ENCODE results near the gene SLCO2B1.

Gene SLCO2B1

DNA sequence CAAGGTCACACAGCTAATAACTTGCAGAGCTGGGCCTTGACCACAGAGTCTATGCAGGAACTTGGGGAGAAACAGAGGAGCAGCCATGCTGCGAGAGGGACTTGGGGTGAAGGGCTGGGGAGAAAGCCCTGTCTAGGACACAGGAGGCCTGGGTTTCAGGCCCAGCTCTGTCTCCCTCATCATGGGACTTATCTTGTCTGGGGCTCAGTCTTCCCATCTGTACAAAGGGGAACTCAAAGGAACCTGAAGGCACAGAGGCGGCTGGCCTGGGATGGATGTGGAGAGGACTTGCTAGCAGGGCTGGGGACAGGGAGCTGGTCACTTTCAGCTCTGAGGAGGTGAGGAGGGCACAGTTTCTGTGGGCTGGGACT, 52.7 kb downstream of the SLCO2B1 start:
- Histone ChIP-seq H3K23ac (ENCODE audit: low read depth, low read length, poor library complexity) (no peak overlapping the region), H2AK5ac (ENCODE audit: low read depth, low read length) (no peak overlapping the region), H3K14ac (ENCODE audit: low read length) (no peak overlapping the region), H2BK12ac (ENCODE audit: low read length) (no peak overlapping the region), H3K4me2 (ENCODE audit: insufficient read depth, low read length, poor library complexity, severe bottlenecking) (no peak overlapping the region), H3K18ac (ENCODE audit: low read length) (peak overlapping the region; percentile 27), H3K4me3 (ENCODE audit: low read length in 2 of 2) (no peak overlapping the region), H4K8ac (ENCODE audit: low read depth, low read length) (no peak overlapping the region), H3K79me1 (ENCODE audit: low read depth, low read length) (no peaks in the 10 kb centered on the region), H3K9me3 (replicated peaks in 1 of 2; ENCODE audit: control insufficient read depth in 2 of 2, insufficient read depth in 1 of 2, low read depth in 1 of 2, low read length in 2 of 2) (no peaks in the 10 kb centered on the region), H4K91ac (ENCODE audit: low read depth, low read length, poor library complexity) (no peak overlapping the region), H3K36me3 (replicated peaks in 1 of 2; ENCODE audit: control insufficient read depth in 2 of 2, insufficient read depth in 2 of 2, low read length in 2 of 2) (no peaks in the 10 kb centered on the region), H2BK5ac (ENCODE audit: low read length) (peak overlapping the region; percentile 19), H3K4me1 (ENCODE audit: control insufficient read depth in 2 of 2, insufficient read depth in 1 of 2, low read depth in 1 of 2, low read length in 2 of 2) (peaks cover 0 to 2% of the 10 kb centered on the region in 2 donors), H2BK120ac (ENCODE audit: low read depth, low read length) (no peak overlapping the region), H2AFZ (ENCODE audit: low read length) (no peak overlapping the region), H3K9ac (ENCODE audit: low read depth, low read length, poor library complexity) (no peak overlapping the region), H3K27me3 (ENCODE audit: control insufficient read depth in 3 of 3, insufficient read depth in 3 of 3, low read depth in 1 of 3, low read length in 3 of 3) (peaks cover 0 to 2% (median 0%) of the 10 kb centered on the region in 3 experiments), H3K4ac (ENCODE audit: low read length) (no peak overlapping the region), H3K27ac (replicated peaks; ENCODE audit: low read length) (no peak overlapping the region), H2BK15ac (ENCODE audit: low read length) (no peak overlapping the region)
- no peak for DNase-seq (ENCODE audit: low spot score)
- WGBS, 2 donors (ENCODE audit: extremely low coverage in 2 of 2, insufficient read length in 2 of 2, insufficient replicate concordance in 1 of 2): no CpG with 5 or more reads among the region's 2 CpGs

DNA sequence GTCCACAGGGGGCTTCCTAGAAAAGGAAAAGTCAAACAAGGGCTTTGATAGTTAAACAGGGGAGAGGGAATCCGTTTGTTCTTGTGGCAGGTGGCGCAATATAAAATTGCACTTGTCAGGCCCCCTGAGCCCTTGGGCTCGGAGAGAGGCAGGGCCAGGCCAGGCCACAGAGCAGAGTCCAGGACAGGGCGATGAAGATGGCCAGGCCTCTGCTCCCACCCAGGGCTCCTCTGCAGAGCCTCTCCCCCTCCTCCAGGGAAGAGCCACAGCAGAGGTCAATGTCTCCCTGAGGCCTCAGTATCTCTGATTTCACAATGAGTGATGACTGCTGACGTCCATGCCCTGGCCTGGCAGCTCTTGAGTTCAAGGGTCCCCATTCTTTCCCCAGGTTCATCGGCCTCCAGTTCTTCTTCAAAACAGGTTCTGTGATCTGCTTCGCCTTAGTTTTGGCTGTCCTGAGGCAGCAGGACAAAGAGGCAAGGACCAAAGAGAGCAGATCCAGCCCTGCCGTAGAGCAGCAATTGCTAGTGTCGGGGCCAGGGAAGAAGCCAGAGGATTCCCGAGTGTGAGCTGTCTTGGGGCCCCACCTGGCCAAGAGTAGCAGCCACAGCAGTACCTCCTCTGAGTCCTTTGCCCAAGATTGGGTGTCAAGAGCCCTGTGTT, 53.2 kb downstream of the SLCO2B1 start:
- Histone ChIP-seq H2BK12ac (ENCODE audit: low read length) (no peak overlapping the region), H2BK15ac (ENCODE audit: low read length) (no peak overlapping the region), H3K9me3 (replicated peaks in 1 of 2; ENCODE audit: control insufficient read depth in 2 of 2, insufficient read depth in 1 of 2, low read depth in 1 of 2, low read length in 2 of 2) (no peaks in the 10 kb centered on the region), H3K14ac (ENCODE audit: low read length) (peak overlapping the region; percentile 95), H4K91ac (ENCODE audit: low read depth, low read length, poor library complexity) (no peak overlapping the region), H3K23ac (ENCODE audit: low read depth, low read length, poor library complexity) (no peak overlapping the region), H4K8ac (ENCODE audit: low read depth, low read length) (no peak overlapping the region), H3K27me3 (ENCODE audit: control insufficient read depth in 3 of 3, insufficient read depth in 3 of 3, low read depth in 1 of 3, low read length in 3 of 3) (peaks cover 0 to 2% (median 0%) of the 10 kb centered on the region in 3 experiments), H3K4me1 (ENCODE audit: control insufficient read depth in 2 of 2, insufficient read depth in 1 of 2, low read depth in 1 of 2, low read length in 2 of 2) (peaks cover 0 to under 1% of the 10 kb centered on the region in 2 donors), H2AK5ac (ENCODE audit: low read depth, low read length) (peak overlapping the region; percentile 32), H3K18ac (ENCODE audit: low read length) (no peak overlapping the region), H3K9ac (ENCODE audit: low read depth, low read length, poor library complexity) (peak overlapping the region; percentile 10), H3K27ac (replicated peaks; ENCODE audit: low read length) (no peak overlapping the region), H2BK5ac (ENCODE audit: low read length) (peak overlapping the region; percentile 19), H3K4me3 (ENCODE audit: low read length in 2 of 2) (no peak overlapping the region), H3K4ac (ENCODE audit: low read length) (no peak overlapping the region), H3K79me1 (ENCODE audit: low read depth, low read length) (no peaks in the 10 kb centered on the region), H2AFZ (ENCODE audit: low read length) (no peak overlapping the region), H3K4me2 (ENCODE audit: insufficient read depth, low read length, poor library complexity, severe bottlenecking) (no peak overlapping the region), H2BK120ac (ENCODE audit: low read depth, low read length) (no peak overlapping the region), H3K36me3 (replicated peaks in 1 of 2; ENCODE audit: control insufficient read depth in 2 of 2, insufficient read depth in 2 of 2, low read length in 2 of 2) (no peaks in the 10 kb centered on the region)
- DNase-seq (ENCODE audit: low spot score): no peak
- WGBS, 2 donors (ENCODE audit: extremely low coverage in 2 of 2, insufficient read length in 2 of 2, insufficient replicate concordance in 1 of 2): no CpG with 5 or more reads among the region's 10 CpGs

DNA sequence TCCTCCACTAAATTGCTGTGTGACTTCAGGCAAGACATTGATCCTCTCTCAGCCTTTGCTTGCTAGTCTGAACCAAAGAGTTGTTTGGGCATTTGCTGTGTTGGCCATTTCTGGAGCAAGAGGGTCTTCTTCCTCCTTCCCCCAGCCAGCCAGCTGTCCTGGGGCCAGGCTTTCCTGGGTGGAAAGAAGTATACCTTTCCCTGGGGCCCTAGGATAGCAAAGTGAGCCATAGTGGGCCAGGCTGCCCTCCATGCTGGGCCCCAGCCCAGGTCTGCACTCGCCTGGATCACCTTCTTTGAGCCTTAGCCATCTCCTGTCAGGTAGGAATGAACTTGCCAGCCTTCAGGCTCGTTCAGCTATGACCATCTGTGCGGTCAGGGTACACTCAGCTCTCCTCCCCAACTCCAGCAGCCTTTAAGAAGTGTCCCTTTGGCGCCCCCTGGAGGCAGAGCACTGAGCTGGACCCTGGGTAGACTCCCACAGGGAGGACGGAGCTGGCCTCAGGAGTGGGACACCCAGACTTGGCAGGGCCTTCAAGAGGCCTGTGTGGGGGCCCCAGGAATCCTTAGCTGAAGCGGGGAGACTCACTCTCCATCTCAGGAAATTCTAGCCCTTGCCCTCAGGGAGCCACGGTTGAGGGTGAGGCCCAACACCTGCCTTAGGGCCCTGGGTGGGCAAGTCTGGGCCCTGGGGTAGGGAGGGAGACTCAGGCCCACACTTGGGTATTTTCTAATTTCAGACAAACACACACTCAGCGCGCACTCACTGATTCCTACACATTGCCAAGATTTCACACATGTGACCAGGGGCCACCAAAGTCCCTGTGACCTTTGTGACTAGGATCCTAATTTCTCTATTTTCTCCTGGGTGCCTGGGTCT, 54.0 kb downstream of the SLCO2B1 start:
- H2BK5ac ChIP-seq (ENCODE audit: low read length): no peak overlapping the region
- H3K9ac ChIP-seq (ENCODE audit: low read depth, low read length, poor library complexity): no peak overlapping the region
- H2BK120ac ChIP-seq (ENCODE audit: low read depth, low read length): no peak overlapping the region
- no peaks in the 10 kb centered on the region for H3K4me1 ChIP-seq (ENCODE audit: control insufficient read depth in 2 of 2, insufficient read depth in 1 of 2, low read depth in 1 of 2, low read length in 2 of 2)
- no peak overlapping the region for H3K27ac ChIP-seq (replicated peaks; ENCODE audit: low read length)
- no peak overlapping the region for H3K23ac ChIP-seq (ENCODE audit: low read depth, low read length, poor library complexity)
- H3K27me3 ChIP-seq (ENCODE audit: control insufficient read depth in 3 of 3, insufficient read depth in 3 of 3, low read depth in 1 of 3, low read length in 3 of 3): peaks cover 0 to 2% (median 0%) of the 10 kb centered on the region in 3 experiments
- H2BK15ac ChIP-seq (ENCODE audit: low read length): no peak overlapping the region
- DNase-seq (ENCODE audit: low spot score): peak; percentile 84
- H3K14ac ChIP-seq (ENCODE audit: low read length): no peak overlapping the region
- no peak overlapping the region for H3K4me2 ChIP-seq (ENCODE audit: insufficient read depth, low read length, poor library complexity, severe bottlenecking)
- no peaks in the 10 kb centered on the region for H3K9me3 ChIP-seq (replicated peaks in 1 of 2; ENCODE audit: control insufficient read depth in 2 of 2, insufficient read depth in 1 of 2, low read depth in 1 of 2, low read length in 2 of 2)
- H2BK12ac ChIP-seq (ENCODE audit: low read length): no peak overlapping the region
- H3K36me3 ChIP-seq (replicated peaks in 1 of 2; ENCODE audit: control insufficient read depth in 2 of 2, insufficient read depth in 2 of 2, low read length in 2 of 2): no peaks in the 10 kb centered on the region
- peak overlapping the region; percentile 32 for H2AK5ac ChIP-seq (ENCODE audit: low read depth, low read length)
- no peak overlapping the region for H4K8ac ChIP-seq (ENCODE audit: low read depth, low read length)
- no peak overlapping the region for H4K91ac ChIP-seq (ENCODE audit: low read depth, low read length, poor library complexity)
- no peak overlapping the region for H3K18ac ChIP-seq (ENCODE audit: low read length)
- H3K79me1 ChIP-seq (ENCODE audit: low read depth, low read length): no peaks in the 10 kb centered on the region
- no peak overlapping the region for H2AFZ ChIP-seq (ENCODE audit: low read length)
- no CpG with 5 or more reads among the region's 9 CpGs for WGBS, 2 donors (ENCODE audit: extremely low coverage in 2 of 2, insufficient read length in 2 of 2, insufficient replicate concordance in 1 of 2)
- no peak overlapping the region for H3K4ac ChIP-seq (ENCODE audit: low read length)
- no peak overlapping the region for H3K4me3 ChIP-seq (ENCODE audit: low read length in 2 of 2)

DNA sequence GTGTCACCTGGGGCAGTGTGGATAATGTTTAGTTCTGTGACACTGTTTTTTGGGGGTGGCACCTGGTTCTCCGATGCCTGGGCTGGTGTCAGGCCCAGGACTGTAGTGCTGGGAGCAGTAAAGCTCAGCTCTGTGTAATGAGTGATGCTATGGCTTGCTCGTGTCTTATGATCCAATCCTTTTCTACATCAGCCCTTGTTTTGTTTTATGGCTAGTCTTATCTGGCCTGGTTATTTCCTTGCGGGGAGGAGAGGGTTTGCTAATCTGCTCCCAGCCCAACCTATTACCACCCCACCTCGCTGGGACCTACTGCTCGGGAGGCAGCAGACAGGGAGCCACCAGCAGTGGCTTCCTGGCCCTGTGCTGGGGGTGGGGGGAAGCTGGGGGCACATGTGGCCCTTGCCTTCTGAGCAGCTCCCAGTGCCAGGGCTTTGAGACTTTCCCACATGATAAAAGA, 54.7 kb downstream of the SLCO2B1 start:
- Histone ChIP-seq H3K4me2 (ENCODE audit: insufficient read depth, low read length, poor library complexity, severe bottlenecking) (no peak overlapping the region), H3K4me1 (ENCODE audit: control insufficient read depth in 2 of 2, insufficient read depth in 1 of 2, low read depth in 1 of 2, low read length in 2 of 2) (no peaks in the 10 kb centered on the region), H4K91ac (ENCODE audit: low read depth, low read length, poor library complexity) (no peak overlapping the region), H3K9me3 (replicated peaks in 1 of 2; ENCODE audit: control insufficient read depth in 2 of 2, insufficient read depth in 1 of 2, low read depth in 1 of 2, low read length in 2 of 2) (no peaks in the 10 kb centered on the region), H2BK15ac (ENCODE audit: low read length) (no peak overlapping the region), H2BK5ac (ENCODE audit: low read length) (no peak overlapping the region), H3K23ac (ENCODE audit: low read depth, low read length, poor library complexity) (no peak overlapping the region), H2BK120ac (ENCODE audit: low read depth, low read length) (no peak overlapping the region), H3K18ac (ENCODE audit: low read length) (no peak overlapping the region), H3K9ac (ENCODE audit: low read depth, low read length, poor library complexity) (no peak overlapping the region), H2BK12ac (ENCODE audit: low read length) (no peak overlapping the region), H3K27ac (replicated peaks; ENCODE audit: low read length) (no peak overlapping the region), H4K8ac (ENCODE audit: low read depth, low read length) (no peak overlapping the region), H3K4me3 (ENCODE audit: low read length in 2 of 2) (no peak overlapping the region), H3K27me3 (ENCODE audit: control insufficient read depth in 3 of 3, insufficient read depth in 3 of 3, low read depth in 1 of 3, low read length in 3 of 3) (peaks cover 0 to 2% (median 0%) of the 10 kb centered on the region in 3 experiments), H3K36me3 (replicated peaks in 1 of 2; ENCODE audit: control insufficient read depth in 2 of 2, insufficient read depth in 2 of 2, low read length in 2 of 2) (no peaks in the 10 kb centered on the region), H3K4ac (ENCODE audit: low read length) (no peak overlapping the region), H2AK5ac (ENCODE audit: low read depth, low read length) (no peak overlapping the region), H2AFZ (ENCODE audit: low read length) (no peak overlapping the region), H3K14ac (ENCODE audit: low read length) (no peak overlapping the region), H3K79me1 (ENCODE audit: low read depth, low read length) (no peaks in the 10 kb centered on the region)
- no CpG with 5 or more reads among the region's 5 CpGs for WGBS, 2 donors (ENCODE audit: extremely low coverage in 2 of 2, insufficient read length in 2 of 2, insufficient replicate concordance in 1 of 2)
- DNase-seq (ENCODE audit: low spot score): no peak

Measured in neuronal stem cell (in vitro differentiated cells).